GM23248 (cell line): ENCODE results near the gene AXIN1. TPM values are rescaled to one million over a fixed set of nuclear protein-coding genes. Genes with fewer than 3 reads are reported as not detected.

Experiments used
- DNase-seq: peaks from one replicate; pipeline ENCODE4 v3.0.0-alpha.2; 2015
- H2AFZ ChIP-seq: fragments of 200-600 bp; sonication (generic); 2 replicates; pipeline ENCODE4 v1.6.1; 2016; ENCODE audit warnings: antibody characterized with exemption
- H3F3A ChIP-seq: fragments of 200-600 bp; sonication (generic); 2 replicates; pipeline ENCODE4 v1.6.1; 2016; ENCODE audit warnings: mild to moderate bottlenecking, antibody characterized with exemption, mixed run types; ENCODE audit not compliant: insufficient read depth
- H3K27ac ChIP-seq: fragments of 200-600 bp; sonication (generic); 2 replicates; pipeline ENCODE4 v1.5.1; 2016; ENCODE audit warnings: mild to moderate bottlenecking
- H3K27me3 ChIP-seq: fragments of 200-600 bp; sonication (generic); replicated peaks from 2 replicates; pipeline ENCODE4 v1.6.1; 2016; ENCODE audit warnings: mild to moderate bottlenecking; ENCODE audit not compliant: insufficient read depth
- H3K36me3 ChIP-seq: fragments of 200-600 bp; sonication (generic); 2 replicates; pipeline ENCODE4 v1.6.1; 2016; ENCODE audit warnings: low read depth, mild to moderate bottlenecking
- H3K4me1 ChIP-seq: fragments of 200-600 bp; sonication (generic); 2 replicates; pipeline ENCODE4 v1.6.1; 2016; ENCODE audit warnings: mild to moderate bottlenecking; ENCODE audit not compliant: insufficient read depth
- H3K4me2 ChIP-seq: fragments of 200-600 bp; sonication (generic); one replicate; pipeline ENCODE4 v1.6.1; 2016; ENCODE audit warnings: mild to moderate bottlenecking; ENCODE audit not compliant: unreplicated experiment
- H3K4me3 ChIP-seq: fragments of 200-600 bp; sonication (generic); 2 replicates; pipeline ENCODE4 v1.5.1; 2016; ENCODE audit warnings: mild to moderate bottlenecking
- H3K79me2 ChIP-seq: fragments of 200-600 bp; sonication (generic); 2 replicates; pipeline ENCODE4 v1.6.1; 2016; ENCODE audit warnings: mild to moderate bottlenecking; ENCODE audit not compliant: insufficient read depth
- H3K9ac ChIP-seq: fragments of 200-600 bp; sonication (generic); 2 replicates; pipeline ENCODE4 v1.6.1; 2016; ENCODE audit warnings: mild to moderate bottlenecking
- H3K9me2 ChIP-seq: fragments of 200-600 bp; sonication (generic); 2 replicates; pipeline ENCODE4 v1.6.1; 2016; ENCODE audit warnings: mixed run types, mild to moderate bottlenecking, moderate library complexity; ENCODE audit not compliant: insufficient read depth
- H3K9me3 ChIP-seq: fragments of 200-600 bp; sonication (generic); one replicate; pipeline ENCODE4 v1.6.1; 2017; ENCODE audit warnings: low read depth
- H4K20me1 ChIP-seq: fragments of 200-600 bp; sonication (generic); 2 replicates; pipeline ENCODE4 v1.6.0; 2016; ENCODE audit not compliant: insufficient read depth
- EZH2 ChIP-seq: fragments of 200-600 bp; sonication (generic); IDR thresholded peaks from 2 replicates; pipeline ENCODE4 v1.6.1; 2018; ENCODE audit warnings: antibody characterized with exemption, mild to moderate bottlenecking; ENCODE audit not compliant: insufficient read depth, poor library complexity, severe bottlenecking
- EZH2phosphoT487 ChIP-seq: fragments of 200-600 bp; sonication (generic); IDR thresholded peaks from 2 replicates; pipeline ENCODE4 v1.6.1; 2018; ENCODE audit warnings: antibody characterized with exemption, moderate library complexity, mild to moderate bottlenecking, low read depth; ENCODE audit not compliant: insufficient read depth
- WGBS, 2 experiments: methylation state at CpG; one replicate each; pipeline ENCODE4 v1.1.6; 2015 to 2017; ENCODE audit warnings: low lambda C conversion rate in 2 of 2, low coverage in 1 of 2; ENCODE audit errors: missing lambda C conversion rate in 2 of 2; 5-methylcytosine and 5-hydroxymethylcytosine counted together
- in situ Hi-C: fragments of 300-500 bp; cut with MboI; formaldehyde crosslinking; loops from 2 replicates; pipeline ENCODE4 v1.15.0; 2020
- polyA plus RNA-seq: library from polyadenylated mRNA; unstranded; fragments of >200 nt; fragmentation: Nextera tagmentation; extraction: Ambion mirVana; gene quantifications from 2 replicates; pipeline ENCODE4 v1.2.1, GENCODE V29; 2016
- total RNA-seq: library from RNA; depleted of rRNA; stranded (reverse); fragments of >200 nt; shearing (Covaris generic); gene quantifications from 2 replicates; pipeline ENCODE4 v1.2.3, GENCODE V29; 2014

Gene AXIN1
- total and polyA plus RNA-seq, 2 experiments from 2014 or later, result 3.3 to 27.1 TPM

- H3K79me2 ChIP-seq, result peaks cover 98% of the 10 kb centered on the region
- no peak overlapping the region for H3K4me3 ChIP-seq
- peaks cover 24% of the 10 kb centered on the region for H3K4me1 ChIP-seq
- no peaks in the 10 kb centered on the region for H3K36me3 ChIP-seq
- in situ Hi-C loops, result no loop called here
- no peak overlapping the region for H3K4me2 ChIP-seq
- H3K27me3 ChIP-seq, result no peaks in the 10 kb centered on the region
- H4K20me1 ChIP-seq, result peaks cover 7% of the 10 kb centered on the region; the same call in 1 of the 2 replicates
- H3K27ac ChIP-seq, result peak overlapping the region; percentile 39
- no peak for DNase-seq
- no peak overlapping the region for H2AFZ ChIP-seq
- H3F3A ChIP-seq, result peaks cover 11% of the 10 kb centered on the region; the same call in 1 of the 2 replicates
- H3K9ac ChIP-seq, result peak overlapping the region; percentile 42
- TF ChIP-seq EZH2phosphoT487 (no peak), EZH2 (no peak)
- H3K9me2 ChIP-seq, result no peaks in the 10 kb centered on the region
- WGBS, 2 experiments, result 65 to 73% methylated on average over 2 of the region's 2 CpGs
- H3K9me3 ChIP-seq, result no peaks in the 10 kb centered on the region
These were observed 21.8 kb downstream of the AXIN1 start for GRCh38 chr16:330741-331140.

- DNase-seq, result no peak
- 95 to 96% methylated on average over 28 of the region's 28 CpGs for WGBS, 2 experiments
- Histone ChIP-seq H3K4me3 (no peak overlapping the region), H2AFZ (no peak overlapping the region), H3K27ac (no peak overlapping the region), H3K79me2 (peaks cover 96% of the 10 kb centered on the region), H3K9me3 (no peaks in the 10 kb centered on the region), H3K36me3 (no peaks in the 10 kb centered on the region), H3K4me1 (peaks cover 10% of the 10 kb centered on the region; the same call in 1 of the 2 replicates), H3K4me2 (no peak overlapping the region), H3K9me2 (no peaks in the 10 kb centered on the region), H4K20me1 (peaks cover 8% of the 10 kb centered on the region), H3K9ac (no peak overlapping the region), H3K27me3 (no peaks in the 10 kb centered on the region), H3F3A (peaks cover 8% of the 10 kb centered on the region; the same call in 1 of the 2 replicates)
- TF ChIP-seq EZH2, result no peak
- TF ChIP-seq EZH2phosphoT487, result no peak
- in situ Hi-C loops, result no loop called here
These were observed 27.0 kb downstream of the AXIN1 start for GRCh38 chr16:325375-326145.

- in situ Hi-C loops, result no loop called here
- H4K20me1 ChIP-seq, result peaks cover 8% of the 10 kb centered on the region
- H3F3A ChIP-seq, result peaks cover 7% of the 10 kb centered on the region; the same call in 1 of the 2 replicates
- H3K4me3 ChIP-seq, result no peak overlapping the region
- H3K27ac ChIP-seq, result no peak overlapping the region
- H3K36me3 ChIP-seq, result no peaks in the 10 kb centered on the region
- H3K9ac ChIP-seq, result no peak overlapping the region
- H3K27me3 ChIP-seq, result no peaks in the 10 kb centered on the region
- peaks cover 10% of the 10 kb centered on the region; the same call in 1 of the 2 replicates for H3K4me1 ChIP-seq
- no peak overlapping the region for H2AFZ ChIP-seq
- no peaks in the 10 kb centered on the region for H3K9me2 ChIP-seq
- H3K9me3 ChIP-seq, result no peaks in the 10 kb centered on the region
- 90 to 92% methylated on average over 40 to 51 of the region's 55 CpGs for WGBS, 2 experiments
- no peak for DNase-seq
- TF ChIP-seq EZH2phosphoT487 (no peak), EZH2 (no peak)
- H3K4me2 ChIP-seq, result no peak overlapping the region
- H3K79me2 ChIP-seq, result peaks cover 96% of the 10 kb centered on the region
These were observed 27.8 kb downstream of the AXIN1 start for GRCh38 chr16:324451-325334.

- Histone ChIP-seq H3K79me2 (peaks cover 96% of the 10 kb centered on the region), H3K9ac (no peak overlapping the region), H3K4me3 (no peak overlapping the region), H2AFZ (no peak overlapping the region), H3K4me1 (peaks cover 10% of the 10 kb centered on the region; the same call in 1 of the 2 replicates), H3K36me3 (no peaks in the 10 kb centered on the region), H3K4me2 (no peak overlapping the region), H3K9me3 (no peaks in the 10 kb centered on the region), H4K20me1 (peaks cover 8% of the 10 kb centered on the region), H3K27me3 (no peaks in the 10 kb centered on the region), H3F3A (peaks cover 7% of the 10 kb centered on the region; the same call in 1 of the 2 replicates), H3K9me2 (no peaks in the 10 kb centered on the region), H3K27ac (no peak overlapping the region)
- TF ChIP-seq EZH2, result no peak
- no peak for TF ChIP-seq EZH2phosphoT487
- WGBS, 2 experiments, result 91 to 96% methylated on average over 16 to 17 of the region's 17 CpGs
- in situ Hi-C loops, result no loop called here
- no peak for DNase-seq
These were observed 28.4 kb downstream of the AXIN1 start for GRCh38 chr16:324201-324450.
